ENCODE measurements around the gene NLRP12.
"Not testable (repeated sequence)": the region's sequence is repeated elsewhere in the genome, so short reads cannot be mapped to it uniquely, and the experiment has no call there.

The NLRP12 gene

GRCh38 chr19:53828531-53828930 lies 4.4 kb upstream of the NLRP12 start:
- DNase-seq = no peak

DNA sequence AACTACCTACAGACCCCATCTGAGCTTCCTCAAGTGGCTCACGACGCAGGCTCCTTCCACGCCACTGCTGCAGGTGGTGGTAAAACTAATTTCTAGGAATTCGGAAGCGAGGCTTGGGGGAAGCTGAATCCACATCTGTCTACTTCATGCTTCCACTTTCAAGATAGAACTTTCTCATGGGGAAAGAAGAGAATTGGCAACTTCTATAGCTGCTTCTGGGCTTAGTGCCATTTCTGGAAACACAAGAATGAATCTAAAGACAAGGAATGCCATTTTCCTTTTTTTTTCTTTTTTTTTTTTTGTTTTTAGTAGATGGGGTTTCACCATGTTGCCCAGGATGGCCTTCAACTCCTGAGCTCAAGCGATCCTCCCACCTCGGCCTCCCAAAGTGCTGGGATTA lies 2.8 kb upstream of the NLRP12 start:
- no peak for DNase-seq

DNA sequence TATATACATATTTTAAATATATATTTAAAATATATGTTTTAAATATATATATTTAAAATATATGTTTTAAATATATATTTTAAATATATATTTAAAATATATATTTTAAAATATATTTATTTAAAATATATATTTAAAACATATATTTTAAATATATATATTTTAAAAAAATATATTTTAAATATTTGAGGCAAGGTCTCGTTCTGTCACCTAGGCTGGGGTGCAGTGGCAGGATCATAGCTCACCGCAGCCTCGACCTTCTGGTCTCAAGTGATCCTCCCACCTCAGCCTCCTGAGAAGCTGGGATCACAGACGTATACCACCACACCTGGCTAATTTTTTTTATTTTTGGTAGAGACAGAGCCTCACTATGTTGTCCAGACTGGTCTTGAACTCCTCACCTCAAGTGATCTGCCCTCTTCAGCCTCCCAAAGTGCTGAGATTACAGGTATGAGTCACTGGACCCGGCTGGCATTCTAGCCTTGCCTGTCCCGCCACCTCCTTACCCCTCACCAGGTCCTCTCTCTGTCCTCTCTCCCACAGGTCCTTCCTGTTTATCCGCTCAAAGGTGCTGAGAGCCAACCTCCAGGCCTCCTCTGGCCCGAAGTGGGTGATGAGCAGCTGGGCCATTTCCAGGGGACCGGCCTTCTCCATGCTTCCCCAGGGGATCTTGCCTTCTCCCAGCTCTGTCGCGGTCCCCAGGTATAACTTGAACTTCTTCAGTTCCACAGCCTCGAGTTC lies 564 bp downstream of the NLRP12 start:
- no peak for DNase-seq

DNA sequence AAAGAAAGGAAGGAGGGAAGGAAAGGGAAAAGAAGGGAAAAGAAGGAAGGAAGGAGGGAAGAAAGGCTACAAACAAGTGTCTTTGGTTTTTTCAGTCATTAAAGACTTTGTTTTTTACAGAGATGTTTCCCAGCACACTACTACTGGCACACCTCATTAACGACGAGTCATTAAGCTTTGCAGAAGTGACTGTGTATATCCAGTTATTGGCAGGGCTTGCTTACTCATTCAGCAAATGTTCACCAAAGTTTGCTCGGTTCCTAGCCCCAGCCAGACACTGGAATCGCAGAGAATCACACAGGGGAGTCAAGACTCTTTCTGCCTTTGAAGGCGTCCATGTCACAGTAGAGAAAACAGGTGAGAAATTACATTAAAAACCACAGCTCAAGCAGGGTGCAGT lies 4.3 kb downstream of the NLRP12 start:
- no peak for DNase-seq

- no peak for DNase-seq
Measured at GRCh38 chr19:53818756-53819155, 5.4 kb downstream of the NLRP12 start.

DNA sequence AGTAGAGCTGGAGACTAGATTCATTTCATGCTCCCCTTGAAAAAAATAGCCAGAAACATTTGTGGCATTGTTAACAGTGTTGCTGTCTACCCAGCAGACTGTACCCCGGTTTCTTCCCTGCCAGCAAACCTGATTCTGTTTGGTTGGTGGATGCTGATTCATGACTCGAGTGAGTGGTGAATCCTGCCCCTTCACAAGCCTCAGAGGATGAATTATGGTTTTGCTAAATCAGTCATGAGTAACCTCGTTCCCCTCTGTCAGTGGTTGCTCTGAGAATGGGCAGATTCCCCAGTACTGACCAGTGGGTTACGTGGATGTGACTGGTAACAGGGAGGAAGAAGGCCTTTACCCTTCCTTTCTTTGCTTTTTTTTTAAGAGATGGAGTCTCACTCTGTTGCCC lies 10.1 kb downstream of the NLRP12 start:
- no peak for DNase-seq

DNA sequence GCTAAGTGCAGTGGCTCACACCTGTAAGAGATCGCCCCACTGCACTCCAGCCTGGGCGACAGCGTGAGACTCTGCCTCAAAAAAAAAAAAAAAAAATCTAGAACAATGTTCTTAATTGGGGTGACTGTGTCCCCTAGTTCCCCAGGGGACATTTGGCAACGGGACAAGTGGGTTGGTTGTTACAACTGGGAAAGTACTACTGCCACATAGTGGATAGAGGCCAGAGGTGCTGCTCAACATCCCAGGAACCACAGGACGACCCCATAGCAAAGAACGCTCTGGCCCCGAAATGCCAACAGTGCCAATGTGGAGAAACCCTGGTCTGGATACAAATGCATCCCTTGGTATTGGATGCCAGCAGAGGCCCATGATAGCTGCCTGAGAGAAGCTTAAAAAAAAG lies 11.8 kb downstream of the NLRP12 start:
- DNase-seq = no peak

DNA sequence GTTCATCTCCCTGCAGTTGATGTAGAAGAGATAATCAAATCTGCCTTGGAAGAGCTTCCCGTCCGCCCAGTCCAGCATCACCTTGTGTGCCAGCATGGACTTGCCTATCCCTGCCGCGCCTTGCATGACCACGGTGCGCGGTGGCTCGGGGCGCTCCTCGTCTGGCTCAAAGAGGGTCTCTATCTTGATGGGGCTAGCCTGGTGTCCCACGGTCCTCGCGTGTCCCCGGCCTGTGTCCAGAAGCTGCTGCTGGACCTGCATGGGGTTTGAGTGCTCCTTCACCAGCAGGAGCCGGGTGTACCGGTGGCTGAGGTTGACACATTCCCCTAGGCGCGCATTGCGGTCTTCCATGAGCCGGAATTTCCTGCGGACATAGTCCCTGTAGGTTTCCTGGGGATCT lies 13.2 kb downstream of the NLRP12 start:
- DNase-seq = no peak

DNA sequence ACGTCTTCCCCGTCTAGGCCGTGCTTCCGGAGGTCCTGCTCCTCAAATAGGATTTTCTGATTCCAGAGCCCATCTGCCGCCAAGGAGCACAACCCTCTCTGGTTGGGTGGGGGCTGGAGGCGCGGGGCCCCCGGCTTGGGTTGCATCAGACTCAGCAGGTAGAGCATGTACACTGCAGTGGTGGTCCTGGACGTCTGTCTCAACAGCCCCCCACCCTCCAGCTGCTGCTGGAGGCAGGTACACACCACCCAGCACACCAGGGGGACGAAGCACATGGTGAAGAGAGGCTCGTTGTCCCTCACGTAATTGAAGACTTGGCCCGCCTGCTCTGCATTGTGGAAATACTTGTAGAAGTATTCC lies 13.9 kb downstream of the NLRP12 start:
- DNase-seq = no peak

- no peak for DNase-seq
Measured at GRCh38 chr19:53809518-53810186, 14.5 kb downstream of the NLRP12 start.

GRCh38 chr19:53808710-53809125 lies 15.4 kb downstream of the NLRP12 start:
- DNase-seq = no peak

DNA sequence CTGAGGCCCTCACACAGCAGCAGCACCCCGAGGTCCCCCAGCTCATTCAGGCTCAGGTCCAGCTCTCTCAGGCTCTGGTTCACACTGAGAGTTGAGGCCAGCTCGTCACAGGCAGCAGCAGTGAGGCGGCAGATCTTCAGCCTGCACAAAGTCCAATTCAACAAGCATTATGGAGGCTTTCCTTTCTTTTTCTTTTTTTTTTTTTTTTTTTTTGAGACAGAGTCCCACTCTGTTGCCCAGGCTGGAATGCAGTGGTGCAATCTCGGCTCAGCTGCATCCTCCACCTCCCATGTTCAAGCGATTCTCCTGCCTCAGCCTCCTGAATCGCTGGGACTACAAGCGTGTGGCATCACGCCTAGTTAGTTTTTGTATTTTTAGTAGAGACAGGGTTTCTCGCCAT lies 22.9 kb downstream of the NLRP12 start:
- no peak for DNase-seq

GRCh38 chr19:53795019-53795418 lies 29.1 kb downstream of the NLRP12 start:
- no peak for DNase-seq

GRCh38 chr19:53792721-53793433 lies 31.2 kb downstream of the NLRP12 start:
- peak; percentile 76 for DNase-seq

DNA sequence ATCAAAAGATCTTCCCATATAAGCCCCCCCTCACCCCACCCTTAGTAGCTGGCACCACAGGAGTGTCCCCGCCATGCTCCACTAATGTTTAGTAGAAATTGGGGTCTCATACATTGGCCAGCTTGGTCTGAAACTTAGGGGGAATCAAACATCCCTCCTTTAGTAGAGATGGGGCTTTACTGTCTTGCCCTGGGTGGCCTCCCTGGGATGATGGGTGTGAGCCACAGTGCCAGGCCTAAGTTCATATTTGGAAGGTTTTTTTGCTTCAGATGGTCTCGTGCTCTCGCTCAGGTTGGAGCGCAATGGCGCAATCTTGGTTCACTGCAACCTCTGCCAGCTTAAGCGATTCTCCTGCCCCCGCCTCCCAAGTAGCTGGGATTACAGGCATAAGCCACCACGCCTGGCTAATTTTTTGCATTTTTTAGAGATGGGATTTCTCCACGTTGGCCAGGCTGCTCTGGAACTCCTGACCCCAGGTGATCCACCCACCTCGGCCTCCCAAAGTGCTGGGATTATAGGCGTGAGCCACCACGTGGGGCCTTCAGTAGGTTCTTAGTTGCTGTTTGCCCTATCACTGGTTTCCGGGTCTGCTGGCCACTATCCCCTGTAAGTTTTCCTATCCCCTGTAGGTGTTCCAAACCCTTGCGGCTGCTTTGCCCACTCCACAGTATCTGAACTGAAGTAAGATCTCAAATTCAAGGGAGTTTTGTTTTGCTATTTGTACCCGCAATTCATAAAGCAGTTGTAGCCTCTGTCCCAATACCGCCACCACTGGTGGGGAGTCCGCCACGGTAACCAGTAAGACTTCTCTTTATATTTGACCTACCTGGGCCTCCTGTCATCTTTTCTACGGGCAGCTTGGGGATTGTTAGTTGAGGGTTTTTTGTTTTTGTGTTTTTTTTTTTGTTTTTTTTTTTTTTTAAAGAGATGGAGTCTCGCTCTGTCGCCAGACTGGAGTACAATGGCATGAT lies 34.1 kb downstream of the NLRP12 start:
- no peak for DNase-seq

GRCh38 chr19:53787266-53787665 lies 36.8 kb downstream of the NLRP12 start:
- DNase-seq = no peak

DNA sequence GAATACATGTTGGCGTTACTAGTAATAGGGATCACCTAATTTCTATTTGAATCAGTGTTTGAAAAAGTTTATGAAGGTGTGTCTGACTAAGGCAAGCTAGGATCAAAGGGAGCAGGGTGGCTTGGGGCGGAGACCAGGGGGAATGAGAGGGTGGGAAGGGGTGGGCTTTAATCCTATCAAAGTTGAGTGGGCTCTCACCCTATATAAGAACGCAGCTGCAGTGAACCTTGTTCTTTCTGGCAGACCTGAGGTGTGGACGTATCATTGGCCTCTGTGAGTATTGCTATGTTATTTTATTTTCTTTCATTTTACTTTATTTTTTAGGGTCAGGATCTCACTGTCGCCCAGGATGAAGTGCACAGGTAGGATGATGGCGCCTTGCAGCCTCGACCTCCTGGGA lies 37.4 kb downstream of the NLRP12 start:
- no peak for DNase-seq

DNA sequence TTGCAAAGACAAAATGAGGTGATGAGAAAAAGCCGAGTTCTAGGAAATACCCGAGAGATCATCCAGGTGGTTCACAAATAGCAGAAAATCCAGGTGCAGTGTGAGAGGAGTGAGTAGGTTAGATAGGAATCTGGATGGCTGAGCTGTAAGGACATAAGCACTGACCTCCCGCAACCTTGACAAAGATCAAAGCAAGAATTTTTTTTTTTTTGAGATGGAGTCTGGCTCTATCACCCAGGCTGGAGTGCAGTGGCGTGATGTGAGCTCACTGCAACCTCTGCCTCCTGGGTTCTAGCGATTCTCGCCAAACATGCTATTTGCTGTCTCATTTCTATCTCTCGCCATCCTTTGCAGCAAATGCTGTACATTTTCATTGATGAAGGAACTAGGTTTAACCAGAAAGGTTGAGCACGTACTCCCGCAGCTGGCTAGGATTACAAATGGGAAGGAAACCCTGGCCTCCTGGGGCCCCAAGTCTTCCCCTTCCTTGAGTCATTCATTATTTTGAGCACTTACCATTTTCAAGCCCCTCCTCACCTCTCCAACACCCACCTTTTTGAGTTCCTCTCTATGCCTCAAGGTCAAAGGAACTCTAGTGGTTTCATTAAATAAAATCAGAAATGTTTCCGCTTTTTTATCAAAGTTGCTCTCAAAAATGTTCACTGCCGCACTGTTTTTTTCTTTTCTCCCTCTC lies 38.8 kb downstream of the NLRP12 start:
- DNase-seq = no peak

- no peak for DNase-seq
Measured at GRCh38 chr19:53782698-53783097, 41.4 kb downstream of the NLRP12 start.

- DNase-seq = not testable (repeated sequence)
Measured at GRCh38 chr19:53781332-53781731, 42.8 kb downstream of the NLRP12 start.

- no peak for DNase-seq
Measured at GRCh38 chr19:53780506-53780905, 43.6 kb downstream of the NLRP12 start.

DNA sequence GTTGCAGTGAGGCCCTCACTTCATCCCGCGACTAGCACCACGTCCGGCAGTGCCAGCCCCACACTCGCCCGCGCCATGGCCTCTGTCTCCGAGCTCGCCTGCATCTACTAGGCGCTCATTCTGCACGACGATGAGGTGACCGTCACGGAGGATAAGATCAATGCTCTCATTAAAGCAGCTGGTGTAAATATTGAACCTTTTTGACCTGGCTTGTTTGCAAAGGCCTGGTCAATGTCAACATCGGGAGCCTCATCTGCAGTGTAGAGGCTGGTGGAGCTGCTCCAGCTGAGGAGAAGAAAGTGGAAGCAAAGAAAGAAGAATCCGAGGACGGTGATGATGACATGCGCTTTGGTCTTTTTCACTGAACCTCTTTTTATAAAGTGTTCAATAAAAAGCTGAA lies 48.6 kb downstream of the NLRP12 start:
- DNase-seq = no peak
